Measurements from ENCODE around the gene COX20.

COX20 gene

GRCh38 chr1:244854166-244854565 is 18.7 kb downstream of the COX20 start:
- peak; percentile 18 for DNase-seq

- no peak for DNase-seq
Observed at GRCh38 chr1:244854865-244855578, 19.6 kb downstream of the COX20 start.

GRCh38 chr1:244857761-244858160 is 22.3 kb downstream of the COX20 start:
- DNase-seq: no peak

- DNase-seq: no peak
Observed at GRCh38 chr1:244858357-244858756, 22.9 kb downstream of the COX20 start.

GRCh38 chr1:244860078-244860477 is 24.6 kb downstream of the COX20 start:
- no peak for DNase-seq

- DNase-seq: no peak
Observed at GRCh38 chr1:244860914-244861610, 25.6 kb downstream of the COX20 start.

GRCh38 chr1:244861683-244862082 is 26.2 kb downstream of the COX20 start:
- no peak for DNase-seq

- DNase-seq: peak; percentile 18
Observed at GRCh38 chr1:244862354-244862698, 26.9 kb downstream of the COX20 start.

- DNase-seq: peak; percentile 93
Observed at GRCh38 chr1:244862699-244863490, 27.4 kb downstream of the COX20 start.

- DNase-seq: peak; percentile 47
Observed at GRCh38 chr1:244863491-244864252, 28.2 kb downstream of the COX20 start.

- DNase-seq: peak; percentile 98
Observed at GRCh38 chr1:244864253-244865027, 29.0 kb downstream of the COX20 start, which contains the start of gene HNRNPU. HNRNPU (minus strand) TSS chr1:244864543; CDS start chr1:244864307, 236 bp downstream.

GRCh38 chr1:244865028-244865371 is 29.5 kb downstream of the COX20 start:
- DNase-seq: no peak

GRCh38 chr1:244865820-244866219 is 30.4 kb downstream of the COX20 start:
- DNase-seq: no peak

- DNase-seq: no peak
Observed at GRCh38 chr1:244866355-244866754, 30.9 kb downstream of the COX20 start.

- no peak for DNase-seq
Observed at GRCh38 chr1:244868484-244869363, 33.3 kb downstream of the COX20 start.

GRCh38 chr1:244869364-244869827 is 33.9 kb downstream of the COX20 start:
- DNase-seq: no peak

- no peak for DNase-seq
Observed at GRCh38 chr1:244869950-244870349, 34.5 kb downstream of the COX20 start.

GRCh38 chr1:244874974-244875579 is 39.6 kb downstream of the COX20 start:
- no peak for DNase-seq

- DNase-seq: no peak
Observed at GRCh38 chr1:244876228-244876910, 40.9 kb downstream of the COX20 start.

GRCh38 chr1:244878681-244879080 is 43.2 kb downstream of the COX20 start:
- no peak for DNase-seq
